ENCODE results near the gene BACE1.
"Not testable (repeated sequence)": the region's sequence is repeated elsewhere in the genome, so short reads cannot be mapped to it uniquely, and the experiment has no call there.

Gene BACE1

DNA sequence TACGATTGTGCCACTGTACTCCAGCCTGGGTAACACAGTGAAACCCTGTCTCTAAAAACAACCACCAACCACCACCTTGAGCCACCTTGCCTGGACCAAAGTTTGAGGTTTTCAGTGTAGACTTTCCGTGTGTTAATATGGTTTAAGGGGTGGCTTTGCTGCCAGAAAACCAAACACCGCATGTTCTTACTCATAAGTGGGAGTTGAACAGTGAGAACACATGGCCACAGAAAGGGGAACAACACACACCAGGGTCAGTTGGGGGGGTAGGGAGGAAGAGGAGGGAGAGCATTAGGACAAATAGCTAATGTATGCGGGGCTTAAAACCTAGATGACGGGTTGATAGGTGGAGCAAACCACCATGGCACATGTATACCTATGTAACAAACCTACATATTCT lies 43.9 kb downstream of the BACE1 start:
- FAIRE-seq = not testable (repeated sequence)

DNA sequence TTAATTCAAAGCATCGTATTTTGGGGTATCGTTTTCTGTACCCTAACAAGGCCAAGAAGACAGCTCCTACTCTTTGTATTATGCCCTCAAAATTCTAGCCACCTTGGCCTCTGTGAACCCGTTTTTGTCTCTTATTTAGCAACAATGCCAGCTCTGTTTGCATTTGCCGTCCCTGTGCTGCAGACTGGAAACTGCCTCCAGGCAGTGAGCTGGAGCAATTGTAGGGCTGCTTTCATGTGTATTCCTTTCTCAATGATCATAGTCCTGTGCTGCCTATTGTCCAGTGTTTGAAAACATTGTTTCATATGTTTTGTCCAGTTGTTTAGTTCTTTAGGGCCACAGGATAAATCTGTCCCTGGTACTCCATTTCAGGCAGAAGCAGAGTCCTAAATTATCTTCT lies 44.8 kb downstream of the BACE1 start:
- FAIRE-seq = no peak

- FAIRE-seq = no peak
Measured at GRCh38 chr11:117269856-117270255, 46.2 kb downstream of the BACE1 start.

GRCh38 chr11:117265745-117266144 lies 50.3 kb downstream of the BACE1 start:
- no peak for FAIRE-seq

GRCh38 chr11:117264624-117265323 lies 51.3 kb downstream of the BACE1 start:
- not testable (repeated sequence) for FAIRE-seq

GRCh38 chr11:117259417-117259816 lies 56.6 kb downstream of the BACE1 start:
- FAIRE-seq = no peak

DNA sequence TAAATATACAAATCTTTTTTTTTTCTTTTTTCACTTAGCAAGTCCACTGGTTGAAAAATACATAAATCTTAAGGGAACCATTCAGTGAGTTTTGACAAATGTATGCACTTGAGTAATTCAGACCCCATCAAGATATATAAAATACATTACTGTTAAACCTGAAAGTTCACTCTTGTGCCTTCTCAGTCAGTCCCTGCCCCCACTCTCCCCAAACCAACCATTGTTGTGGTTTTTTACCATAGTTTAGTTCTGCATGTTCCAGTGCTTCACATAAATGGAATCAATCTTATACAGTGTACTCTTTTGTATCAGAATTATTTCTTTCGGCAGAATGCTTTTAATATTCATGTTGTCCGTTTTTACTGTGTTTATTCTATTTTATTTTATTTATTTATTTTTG lies 57.5 kb downstream of the BACE1 start:
- no peak for FAIRE-seq

DNA sequence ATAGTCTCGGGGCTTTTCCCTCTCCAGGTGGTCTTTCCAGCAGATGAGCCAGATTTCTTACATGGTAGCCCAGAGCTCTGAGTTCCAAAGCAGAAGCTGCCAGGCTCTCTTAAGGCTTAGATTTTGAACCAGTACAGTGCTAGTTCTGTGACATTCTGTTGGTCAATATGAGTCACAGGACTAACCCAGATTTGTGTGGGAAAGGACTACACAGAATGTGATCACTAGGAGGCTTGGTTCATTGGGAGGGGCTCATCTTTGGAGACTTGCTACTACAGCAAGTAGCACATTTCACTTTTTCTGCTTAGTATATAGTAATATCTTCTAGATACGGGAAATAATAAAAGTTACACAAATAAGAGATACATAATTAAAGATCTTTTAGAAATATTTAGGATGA lies 59.5 kb downstream of the BACE1 start:
- no peak for FAIRE-seq

GRCh38 chr11:117255966-117256365 lies 60.1 kb downstream of the BACE1 start:
- FAIRE-seq = no peak

- no peak for FAIRE-seq
Measured at GRCh38 chr11:117251506-117251905, 64.5 kb downstream of the BACE1 start.

DNA sequence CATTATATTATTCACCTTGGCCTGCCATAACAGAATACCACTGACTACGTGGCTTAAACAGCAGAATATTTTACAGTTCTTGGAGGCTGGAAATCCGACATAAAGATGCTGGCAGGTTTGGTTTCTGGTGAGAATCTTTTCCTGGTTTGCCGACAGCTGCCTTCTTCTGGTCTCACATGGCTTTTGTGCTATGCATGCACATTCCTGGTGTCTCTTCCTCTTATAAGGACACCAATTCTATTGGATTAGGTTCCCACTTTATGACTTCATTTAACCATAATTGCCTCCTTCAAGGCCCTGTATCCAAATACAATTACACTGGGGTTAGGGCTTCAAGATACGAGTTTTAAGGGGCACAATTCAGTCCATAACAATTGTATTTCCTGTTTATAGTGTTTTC lies 66.5 kb downstream of the BACE1 start:
- FAIRE-seq = no peak

- no peak for FAIRE-seq
Measured at GRCh38 chr11:117248341-117248740, 67.7 kb downstream of the BACE1 start.

GRCh38 chr11:117239295-117239694 lies 76.8 kb downstream of the BACE1 start:
- FAIRE-seq = no peak

- no peak for FAIRE-seq
Measured at GRCh38 chr11:117238221-117238620, 77.8 kb downstream of the BACE1 start.

All from TTC549 (cell line).